Common myeloid progenitor, CD34-positive (primary cell): ENCODE results near the gene PRSS35.
A peak's percentile ranks its signal among the peaks of the same experiment; 100 is the strongest.
"Not testable (repeated sequence)": the region's sequence is repeated elsewhere in the genome, so short reads cannot be mapped to it uniquely, and the experiment has no call there.

ENCODE experiments used
- CTCF ChIA-PET: fragments of 350-600 bp; sonication (Branson Sonifier 250); formaldehyde crosslinking; loops from one replicate; lab custom pipeline; 2021; ENCODE audit warnings: antibody characterized with exemption; lab: Charles Lee
- POLR2A ChIA-PET: fragments of 350-600 bp; sonication (Branson Sonifier 250); formaldehyde crosslinking; loops from one replicate; lab custom pipeline; 2021; ENCODE audit warnings: antibody characterized with exemption; lab: Charles Lee
- DNase-seq, 3 donors: peaks; one replicate each; pipeline versions ENCODE4 v3.0.0 to v3.0.0-alpha.2; 2013
- H3K27ac ChIP-seq, 2 experiments: 1 replicate in 1 of 2; 2 replicates in 1 of 2; pipeline ENCODE4 v1.7.0; 2013; ENCODE audit warnings: inconsistent platforms in 2 of 2, low read length in 2 of 2, mild to moderate bottlenecking in 2 of 2, low read depth in 1 of 2, moderate library complexity in 1 of 2; ENCODE audit not compliant: severe bottlenecking in 2 of 2, insufficient read depth in 1 of 2, poor library complexity in 1 of 2
- H3K27me3 ChIP-seq, 5 experiments: replicated peaks in 2 of 5; 1 replicate in 3 of 5; 2 replicates in 2 of 5; pipeline versions ENCODE4 v1.6.1 to v1.7.0; 2013; ENCODE audit warnings: low read length in 4 of 5, mild to moderate bottlenecking in 2 of 5, moderate library complexity in 2 of 5, inconsistent platforms in 1 of 5; ENCODE audit not compliant: insufficient read depth in 5 of 5, control insufficient read depth in 4 of 5
- H3K36me3 ChIP-seq, 4 experiments: 1 replicate in 2 of 4; 2 replicates in 2 of 4; pipeline versions ENCODE4 v1.6.1 to v1.7.0; 2013; ENCODE audit warnings: low read length in 3 of 4, control low read depth in 1 of 4, mild to moderate bottlenecking in 1 of 4; ENCODE audit not compliant: control insufficient read depth in 4 of 4, insufficient read depth in 4 of 4
- H3K4me1 ChIP-seq, 4 experiments: 1 replicate in 3 of 4; 2 replicates in 1 of 4; pipeline versions ENCODE4 v1.6.1 to v1.7.1; 2013; ENCODE audit warnings: low read length in 3 of 4, mild to moderate bottlenecking in 3 of 4, control low read depth in 1 of 4, inconsistent platforms in 1 of 4, moderate library complexity in 1 of 4; ENCODE audit not compliant: control insufficient read depth in 4 of 4, insufficient read depth in 4 of 4; ENCODE audit errors: control extremely low read depth in 1 of 4
- H3K4me3 ChIP-seq, 7 experiments: 1 replicate in 4 of 7; 2 replicates in 3 of 7; pipeline versions ENCODE4 v1.5.1 to v1.7.0; 2013; ENCODE audit warnings: mild to moderate bottlenecking in 7 of 7, low read length in 6 of 7, moderate library complexity in 6 of 7, inconsistent platforms in 2 of 7, low read depth in 2 of 7, control low read depth in 1 of 7; ENCODE audit not compliant: insufficient read depth in 4 of 7, control insufficient read depth in 1 of 7; ENCODE audit errors: extremely low read depth in 1 of 7
- H3K9me3 ChIP-seq, 5 experiments: 1 replicate in 4 of 5; 2 replicates in 1 of 5; pipeline versions ENCODE4 v1.6.1 to v1.7.1; 2013; ENCODE audit warnings: low read length in 4 of 5, mild to moderate bottlenecking in 2 of 5, inconsistent platforms in 1 of 5, low read depth in 1 of 5, moderate library complexity in 1 of 5; ENCODE audit not compliant: control insufficient read depth in 4 of 5, insufficient read depth in 2 of 5; ENCODE audit errors: control extremely low read depth in 1 of 5
- WGBS: methylation state at CpG from one replicate; pipeline ENCODE4 v1.1.5; 2013; ENCODE audit not compliant: insufficient coverage; 5-methylcytosine and 5-hydroxymethylcytosine counted together

Gene PRSS35

DNA sequence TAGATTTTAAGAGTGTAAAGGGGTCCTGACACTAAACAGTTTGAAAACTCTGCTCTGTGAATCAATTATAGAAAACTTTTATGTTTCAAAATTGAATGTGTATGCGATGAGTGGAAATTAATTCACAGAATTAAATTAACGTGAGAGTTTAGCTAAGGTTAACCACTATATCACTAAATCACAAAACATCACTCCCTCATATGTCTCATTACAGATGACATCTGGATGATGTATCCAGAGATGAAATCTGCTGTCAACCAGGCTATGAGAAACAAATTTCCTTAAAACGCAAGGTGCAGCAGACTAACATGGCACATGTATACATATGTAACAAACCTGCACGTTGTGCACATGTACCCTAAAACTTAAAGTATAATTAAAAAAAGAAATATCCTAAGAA is 27.3 kb downstream of the PRSS35 start:
- no peak overlapping the region for H3K4me3 ChIP-seq
- H3K27me3 ChIP-seq: peaks cover 0 to 1% (median 0%) of the 10 kb centered on the region in 5 experiments
- no CpG with 5 or more reads among the region's 4 CpGs for WGBS
- no peak for DNase-seq
- H3K27ac ChIP-seq: no peak overlapping the region
- ChIA-PET POLR2A (no interaction called here), CTCF (interaction anchor here (0.6 to 1.0 kb wide), 2 partner anchors 26 to 318 kb away, joined by 3 read pairs; no protein-coding TSS in a partner anchor)
- no peaks in the 10 kb centered on the region for H3K36me3 ChIP-seq
- H3K9me3 ChIP-seq: no peaks in the 10 kb centered on the region
- no peaks in the 10 kb centered on the region for H3K4me1 ChIP-seq

GRCh38 chr6:83546636-83547035 is 34.3 kb downstream of the PRSS35 start:
- no peak overlapping the region for H3K4me3 ChIP-seq
- peaks cover 0 to 3% (median 0%) of the 10 kb centered on the region in 4 experiments for H3K4me1 ChIP-seq
- ChIA-PET POLR2A (no interaction called here), CTCF (no interaction called here)
- no peaks in the 10 kb centered on the region for H3K27me3 ChIP-seq
- H3K9me3 ChIP-seq: no peaks in the 10 kb centered on the region
- DNase-seq: peak in 1 of 3 donors; percentile 3
- no peaks in the 10 kb centered on the region for H3K36me3 ChIP-seq
- 80% methylated on average over 1 of the region's 5 CpGs for WGBS
- no peak overlapping the region for H3K27ac ChIP-seq

- H3K36me3 ChIP-seq, POLR2A ChIA-PET, CTCF ChIA-PET, H3K27me3 ChIP-seq, DNase-seq, H3K4me3 ChIP-seq, H3K27ac ChIP-seq, H3K4me1 ChIP-seq, H3K9me3 ChIP-seq: not testable (repeated sequence)
- no CpG with 5 or more reads among the region's 5 CpGs for WGBS
Observed at GRCh38 chr6:83550482-83550881, 38.1 kb downstream of the PRSS35 start.

- POLR2A ChIA-PET: not testable (repeated sequence)
Observed at GRCh38 chr6:83551748-83552147, 39.4 kb downstream of the PRSS35 start.

GRCh38 chr6:83556871-83557270 is 44.5 kb downstream of the PRSS35 start:
- CTCF ChIA-PET: interaction anchor here (1.4 kb wide), 1 partner anchor 20 kb away, joined by 3 read pairs; no protein-coding TSS in a partner anchor
- Histone ChIP-seq H3K4me3 (no peak overlapping the region), H3K36me3 (no peaks in the 10 kb centered on the region), H3K27ac (no peak overlapping the region), H3K4me1 (no peaks in the 10 kb centered on the region), H3K9me3 (no peaks in the 10 kb centered on the region), H3K27me3 (peaks cover 0 to 8% (median 0%) of the 10 kb centered on the region in 5 experiments)
- POLR2A ChIA-PET: no interaction called here
- no peak for DNase-seq

More at GRCh38 chr6:83551748-83552147, 39.4 kb downstream of the PRSS35 start:
- H3K27me3 ChIP-seq, DNase-seq, H3K9me3 ChIP-seq, H3K27ac ChIP-seq, H3K4me1 ChIP-seq, CTCF ChIA-PET, H3K36me3 ChIP-seq, H3K4me3 ChIP-seq: not testable (repeated sequence)
- 94% methylated on average over 2 of the region's 4 CpGs for WGBS

GRCh38 chr6:83558975-83559374 is 46.6 kb downstream of the PRSS35 start:
- Histone ChIP-seq H3K9me3 (peaks cover 0 to 2% (median 0%) of the 10 kb centered on the region in 5 experiments), H3K4me1 (no peaks in the 10 kb centered on the region), H3K4me3 (no peak overlapping the region), H3K27ac (no peak overlapping the region), H3K27me3 (peaks cover 0 to 7% (median 0%) of the 10 kb centered on the region in 5 experiments), H3K36me3 (no peaks in the 10 kb centered on the region)
- ChIA-PET CTCF (no interaction called here), POLR2A (no interaction called here)
- DNase-seq: no peak
- WGBS: 100% methylated on average over 1 of the region's 1 CpG

- WGBS: 100% methylated on average over 3 of the region's 4 CpGs
- CTCF ChIA-PET, H3K4me1 ChIP-seq, POLR2A ChIA-PET, H3K4me3 ChIP-seq, H3K36me3 ChIP-seq, H3K27me3 ChIP-seq, H3K9me3 ChIP-seq, DNase-seq, H3K27ac ChIP-seq: not testable (repeated sequence)
Observed at GRCh38 chr6:83571663-83572185, 59.4 kb downstream of the PRSS35 start.
